CD4-positive, alpha-beta T cell (primary cell): Measurements from ENCODE around the gene RRP1. TPM values are rescaled to one million over a fixed set of nuclear protein-coding genes. Genes with fewer than 3 reads are reported as not detected.

ENCODE experiments used
- ATAC-seq: fragments of 200-7000 bp; cut with Tn5 transposase; one replicate; pipeline ENCODE4 v1.10.0; 2022; ENCODE audit warnings: mild to moderate bottlenecking; ENCODE audit not compliant: poor library complexity
- CTCF ChIA-PET: fragments of 350-600 bp; sonication (Branson Sonifier 250); formaldehyde crosslinking; loops from one replicate; lab custom pipeline; 2021; ENCODE audit warnings: antibody characterized with exemption, inconsistent platforms; lab: Charles Lee
- POLR2A ChIA-PET: fragments of 350-600 bp; sonication (Branson Sonifier 250); formaldehyde crosslinking; loops from one replicate; lab custom pipeline; 2021; ENCODE audit warnings: antibody characterized with exemption, inconsistent platforms; lab: Charles Lee
- DNase-seq, 14 experiments: peaks; one replicate each; pipeline ENCODE4 v3.0.0-alpha.2; 2013 to 2020; ENCODE audit warnings: mixed read lengths in 2 of 14
- H3K27ac ChIP-seq, 2 donors: one replicate each; pipeline versions ENCODE4 v1.5.1 to v1.7.0; 2013; ENCODE audit warnings: low read length in 2 of 2, low read depth in 1 of 2, mild to moderate bottlenecking in 1 of 2
- H3K27me3 ChIP-seq, 2 experiments: 1 replicate in 1 of 2; 2 replicates in 1 of 2; pipeline versions ENCODE4 v1.6.1 to v1.7.0; 2013; ENCODE audit warnings: low read length in 2 of 2, control low read depth in 1 of 2, mild to moderate bottlenecking in 1 of 2, moderate library complexity in 1 of 2; ENCODE audit not compliant: insufficient read depth in 2 of 2, control insufficient read depth in 1 of 2
- H3K36me3 ChIP-seq: one replicate; pipeline ENCODE4 v1.6.1; 2013; ENCODE audit warnings: low read length, control low read depth; ENCODE audit not compliant: insufficient read depth
- H3K4me1 ChIP-seq: one replicate; pipeline ENCODE4 v1.6.1; 2013; ENCODE audit warnings: low read length, control low read depth; ENCODE audit not compliant: insufficient read depth
- H3K4me3 ChIP-seq: one replicate; pipeline ENCODE4 v1.5.1; 2013; ENCODE audit warnings: mild to moderate bottlenecking, low read length, moderate library complexity
- H3K9me3 ChIP-seq, 2 experiments: 1 replicate in 1 of 2; 2 replicates in 1 of 2; pipeline versions ENCODE4 v1.6.1 to v1.7.0; 2013; ENCODE audit warnings: low read length in 2 of 2, mild to moderate bottlenecking in 2 of 2, control low read depth in 1 of 2, moderate library complexity in 1 of 2; ENCODE audit not compliant: control insufficient read depth in 1 of 2, insufficient read depth in 1 of 2
- H3K27ac Mint-ChIP-seq: one replicate; pipeline ENCODE4 v1.8.0; 2020; ENCODE audit warnings: mixed read lengths
- H3K27me3 Mint-ChIP-seq: one replicate; pipeline ENCODE4 v1.8.0; 2021; ENCODE audit warnings: mixed read lengths
- H3K36me3 Mint-ChIP-seq: one replicate; pipeline ENCODE4 v1.8.0; 2021; ENCODE audit warnings: low read depth, mixed read lengths
- H3K4me1 Mint-ChIP-seq: one replicate; pipeline ENCODE4 v1.8.0; 2021; ENCODE audit warnings: low read depth, mixed read lengths
- H3K4me3 Mint-ChIP-seq: one replicate; pipeline ENCODE4 v1.8.0; 2020; ENCODE audit warnings: mild to moderate bottlenecking, mixed read lengths
- H3K9me3 Mint-ChIP-seq: one replicate; pipeline ENCODE4 v1.8.0; 2020; ENCODE audit warnings: mixed read lengths
- intact Hi-C, 2 experiments: fragments of 100-400 bp; cut with DNase I in 1 of 2; cut with micrococcal nuclease in 1 of 2; formaldehyde crosslinking; loops; one replicate each; pipeline versions ENCODE4 v1.15.1 to v1.9.0; 2023 to 2025; cut with DNase I, micrococcal nuclease
- total RNA-seq, 174 experiments: library from RNA in 2 of 174; stranded (reverse) in 2 of 174; gene quantifications; one replicate each; pipeline ENCODE4 v1.2.3 and lab custom pipeline; 2021 to 2026
- TF ChIP-seq, protein P1 (sequence below): fragments of 200-600 bp; IDR thresholded peaks from one replicate; pipeline ENCODE4 v1.8.0; 2022; ENCODE audit warnings: antibody characterized with exemption, mild to moderate bottlenecking

RRP1 gene
- total RNA-seq, 2 experiments from 2014 or later = 27.7 to 29.0 TPM

- ChIA-PET CTCF (no interaction called here), POLR2A (no interaction called here)
- intact Hi-C loops = no loop called here
- no peaks in the 10 kb centered on the region for H3K9me3 Mint-ChIP-seq
- no peaks in the 10 kb centered on the region for H3K4me1 ChIP-seq
- TF ChIP-seq, protein P1, sequence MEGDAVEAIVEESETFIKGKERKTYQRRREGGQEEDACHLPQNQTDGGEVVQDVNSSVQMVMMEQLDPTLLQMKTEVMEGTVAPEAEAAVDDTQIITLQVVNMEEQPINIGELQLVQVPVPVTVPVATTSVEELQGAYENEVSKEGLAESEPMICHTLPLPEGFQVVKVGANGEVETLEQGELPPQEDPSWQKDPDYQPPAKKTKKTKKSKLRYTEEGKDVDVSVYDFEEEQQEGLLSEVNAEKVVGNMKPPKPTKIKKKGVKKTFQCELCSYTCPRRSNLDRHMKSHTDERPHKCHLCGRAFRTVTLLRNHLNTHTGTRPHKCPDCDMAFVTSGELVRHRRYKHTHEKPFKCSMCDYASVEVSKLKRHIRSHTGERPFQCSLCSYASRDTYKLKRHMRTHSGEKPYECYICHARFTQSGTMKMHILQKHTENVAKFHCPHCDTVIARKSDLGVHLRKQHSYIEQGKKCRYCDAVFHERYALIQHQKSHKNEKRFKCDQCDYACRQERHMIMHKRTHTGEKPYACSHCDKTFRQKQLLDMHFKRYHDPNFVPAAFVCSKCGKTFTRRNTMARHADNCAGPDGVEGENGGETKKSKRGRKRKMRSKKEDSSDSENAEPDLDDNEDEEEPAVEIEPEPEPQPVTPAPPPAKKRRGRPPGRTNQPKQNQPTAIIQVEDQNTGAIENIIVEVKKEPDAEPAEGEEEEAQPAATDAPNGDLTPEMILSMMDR = no peak
- no peaks in the 10 kb centered on the region for H3K4me1 Mint-ChIP-seq
- H3K4me3 Mint-ChIP-seq = no peak overlapping the region
- ATAC-seq (no peak), DNase-seq (no peak)
- no peak overlapping the region for H3K27ac ChIP-seq
- no peak overlapping the region for H3K27ac Mint-ChIP-seq
- H3K27me3 Mint-ChIP-seq = no peaks in the 10 kb centered on the region
- peaks cover 45% of the 10 kb centered on the region for H3K36me3 Mint-ChIP-seq
- H3K4me3 ChIP-seq = no peak overlapping the region
- H3K9me3 ChIP-seq = no peaks in the 10 kb centered on the region
- H3K36me3 ChIP-seq = peaks cover 70% of the 10 kb centered on the region
- no peaks in the 10 kb centered on the region for H3K27me3 ChIP-seq
These were observed 36.5 kb upstream of the RRP1 start for GRCh38 chr21:43752758-43753438.

GRCh38 chr21:43753439-43753799, 36.0 kb upstream of the RRP1 start:
- POLR2A ChIA-PET = no interaction called here
- no peak for DNase-seq
- H3K27me3 ChIP-seq = no peaks in the 10 kb centered on the region
- H3K27ac ChIP-seq = no peak overlapping the region
- no peak overlapping the region for H3K4me3 ChIP-seq
- intact Hi-C loops = no loop called here
- no peak for ATAC-seq
- Mint-ChIP-seq H3K27ac (no peak overlapping the region), H3K36me3 (peaks cover 43% of the 10 kb centered on the region), H3K4me3 (no peak overlapping the region), H3K27me3 (no peaks in the 10 kb centered on the region), H3K9me3 (no peaks in the 10 kb centered on the region), H3K4me1 (no peaks in the 10 kb centered on the region)
- H3K36me3 ChIP-seq = peaks cover 67% of the 10 kb centered on the region
- CTCF ChIA-PET = no interaction called here
- TF ChIP-seq, protein P1 = no peak
- no peaks in the 10 kb centered on the region for H3K9me3 ChIP-seq
- no peaks in the 10 kb centered on the region for H3K4me1 ChIP-seq

GRCh38 chr21:43754948-43755781, 34.2 kb upstream of the RRP1 start:
- TF ChIP-seq, protein P1 = no peak
- Mint-ChIP-seq H3K36me3 (peaks cover 39% of the 10 kb centered on the region), H3K9me3 (no peaks in the 10 kb centered on the region), H3K27me3 (no peaks in the 10 kb centered on the region), H3K4me3 (no peak overlapping the region), H3K4me1 (no peaks in the 10 kb centered on the region), H3K27ac (no peak overlapping the region)
- no peak overlapping the region for H3K27ac ChIP-seq
- ATAC-seq (no peak), DNase-seq (no peak)
- ChIA-PET CTCF (no interaction called here), POLR2A (no interaction called here)
- H3K36me3 ChIP-seq = peaks cover 62% of the 10 kb centered on the region
- H3K9me3 ChIP-seq = no peaks in the 10 kb centered on the region
- H3K4me3 ChIP-seq = no peak overlapping the region
- intact Hi-C loops = no loop called here
- H3K27me3 ChIP-seq = no peaks in the 10 kb centered on the region
- H3K4me1 ChIP-seq = no peaks in the 10 kb centered on the region
